IMR-90 (cell line): Measurements from ENCODE around the gene DAD1. TPM values are rescaled to one million over a fixed set of nuclear protein-coding genes. Genes with fewer than 3 reads are reported as not detected.

Source experiments
- ATAC-seq: fragments of 200-7000 bp; cut with Tn5 transposase; 2 replicates; pipeline ENCODE4 v1.9.1; 2020; ENCODE audit warnings: low read depth, mild to moderate bottlenecking, moderate library complexity
- BruUV-seq: library from RNA; stranded (reverse); fragments of 400-500 nt; replicated peaks from 2 replicates; lab custom pipeline; 2021; lab: Mats Ljungman, UMichigan
- CTCF ChIA-PET: fragments of 300-600 bp; formaldehyde crosslinking; extraction: SDS; loops from one replicate; lab custom pipeline; 2021; ENCODE audit warnings: antibody characterized with exemption; lab: Yijun Ruan, JAX
- POLR2A ChIA-PET: fragments of 300-600 bp; sonication (Branson Sonifier 250); formaldehyde crosslinking; loops from one replicate; lab custom pipeline; 2022; ENCODE audit warnings: antibody characterized with exemption; ENCODE audit not compliant: unreplicated experiment; lab: Charles Lee
- DNase-seq: peaks from one replicate; pipeline ENCODE4 v3.0.0; 2013
- H2AFZ ChIP-seq: replicated peaks from 2 replicates; pipeline ENCODE3; 2013; ENCODE audit warnings: low read length, mild to moderate bottlenecking; ENCODE audit not compliant: poor library complexity
- H2AK5ac ChIP-seq: 2 replicates; pipeline ENCODE4 v1.6.1; 2013; ENCODE audit warnings: low read depth, low read length, inconsistent platforms
- H2AK9ac ChIP-seq: replicated peaks from 2 replicates; pipeline ENCODE3; 2013; ENCODE audit warnings: mild to moderate bottlenecking, low read depth, low read length, moderate library complexity; ENCODE audit not compliant: poor library complexity
- H2BK120ac ChIP-seq: 2 replicates; pipeline ENCODE4 v1.6.1; 2013; ENCODE audit warnings: low read depth, low read length, inconsistent platforms
- H2BK15ac ChIP-seq: 3 replicates; pipeline ENCODE4 v1.6.1; 2013; ENCODE audit warnings: low read depth, low read length, inconsistent platforms
- H2BK20ac ChIP-seq: 2 replicates; pipeline ENCODE4 v1.6.1; 2013; ENCODE audit warnings: low read depth, mild to moderate bottlenecking, inconsistent platforms, low read length, moderate library complexity
- H2BK5ac ChIP-seq: 2 replicates; pipeline ENCODE4 v1.6.1; 2013; ENCODE audit warnings: mild to moderate bottlenecking, low read depth, low read length, inconsistent platforms; ENCODE audit not compliant: poor library complexity, severe bottlenecking
- H3K14ac ChIP-seq: replicated peaks from 2 replicates; pipeline ENCODE4 v1.6.1; 2013; ENCODE audit warnings: low read depth, low read length, inconsistent platforms
- H3K18ac ChIP-seq: 2 replicates; pipeline ENCODE4 v1.6.1; 2013; ENCODE audit warnings: low read depth, low read length, control low read depth
- H3K23ac ChIP-seq: 2 replicates; pipeline ENCODE4 v1.6.1; 2013; ENCODE audit warnings: low read depth, low read length, inconsistent platforms
- H3K27ac ChIP-seq: 2 replicates; pipeline ENCODE4 v1.5.1; 2013; ENCODE audit warnings: mild to moderate bottlenecking, control low read depth, low read length; ENCODE audit not compliant: insufficient read depth
- H3K27me3 ChIP-seq: 2 replicates; pipeline ENCODE4 v1.6.1; 2013; ENCODE audit warnings: low read length; ENCODE audit not compliant: control insufficient read depth, insufficient read depth
- H3K36me3 ChIP-seq: 2 replicates; pipeline ENCODE4 v1.6.1; 2013; ENCODE audit warnings: low read length, mixed read lengths; ENCODE audit not compliant: control insufficient read depth, insufficient read depth
- H3K4ac ChIP-seq: 2 replicates; pipeline ENCODE4 v1.6.1; 2013; ENCODE audit warnings: low read depth, low read length, inconsistent platforms
- H3K4me1 ChIP-seq: 2 replicates; pipeline ENCODE4 v1.6.1; 2013; ENCODE audit warnings: low read length, mixed read lengths; ENCODE audit not compliant: control insufficient read depth, insufficient read depth
- H3K4me2 ChIP-seq: 2 replicates; pipeline ENCODE4 v1.6.1; 2013; ENCODE audit warnings: low read depth, mild to moderate bottlenecking, control low read depth, low read length, moderate library complexity
- H3K4me3 ChIP-seq: 2 replicates; pipeline ENCODE4 v1.5.1; 2013; ENCODE audit warnings: low read depth, mild to moderate bottlenecking, control low read depth, low read length, moderate library complexity; ENCODE audit not compliant: insufficient read depth
- H3K56ac ChIP-seq: 2 replicates; pipeline ENCODE4 v1.6.1; 2013; ENCODE audit warnings: low read length, inconsistent platforms; ENCODE audit not compliant: insufficient read depth; ENCODE audit errors: extremely low read depth
- H3K79me1 ChIP-seq, 2 experiments: 2 replicates each; pipeline ENCODE4 v1.6.1; 2013; ENCODE audit warnings: low read length in 2 of 2, inconsistent platforms in 1 of 2, low read depth in 1 of 2
- H3K9ac ChIP-seq: 2 replicates; pipeline ENCODE4 v1.6.1; 2013; ENCODE audit warnings: low read depth, low read length, control low read depth
- H3K9me1 ChIP-seq: 2 replicates; pipeline ENCODE4 v1.6.1; 2013; ENCODE audit warnings: low read length, inconsistent platforms; ENCODE audit not compliant: insufficient read depth
- H3K9me3 ChIP-seq: 2 replicates; pipeline ENCODE4 v1.6.1; 2013; ENCODE audit warnings: low read length; ENCODE audit not compliant: control insufficient read depth, insufficient read depth
- H4K20me1 ChIP-seq: 2 replicates; pipeline ENCODE4 v1.6.1; 2013; ENCODE audit warnings: low read length, inconsistent platforms; ENCODE audit not compliant: insufficient read depth
- H4K5ac ChIP-seq: 2 replicates; pipeline ENCODE4 v1.6.1; 2013; ENCODE audit warnings: mild to moderate bottlenecking, low read depth, low read length, control low read depth
- H4K8ac ChIP-seq, 2 experiments: 2 replicates each; pipeline ENCODE4 v1.6.1; 2013; ENCODE audit warnings: low read depth in 2 of 2, low read length in 2 of 2, control low read depth in 1 of 2, inconsistent platforms in 1 of 2
- H4K91ac ChIP-seq: 2 replicates; pipeline ENCODE4 v1.6.1; 2013; ENCODE audit warnings: low read depth, low read length, inconsistent platforms; ENCODE audit not compliant: insufficient read depth
- BHLHE40 ChIP-seq: fragments of 150-350 bp; IDR thresholded peaks from 2 replicates; pipeline ENCODE4 v1.6.1; 2016; ENCODE audit warnings: mild to moderate bottlenecking, low read depth, low read length
- CEBPB ChIP-seq: IDR thresholded peaks from 2 replicates; pipeline ENCODE4 v1.6.1; 2012; ENCODE audit warnings: low read depth, low read length, improper control_type of control experiment
- CHD1 ChIP-seq: IDR thresholded peaks from 2 replicates; pipeline ENCODE4 v1.6.1; 2012; ENCODE audit warnings: low read depth, low read length, improper control_type of control experiment
- CTCF ChIP-seq: conservative IDR thresholded peaks from 2 replicates; pipeline ENCODE4 v1.5.1; 2012; ENCODE audit warnings: mild to moderate bottlenecking, low read depth, low read length, improper control_type of control experiment
- FOS ChIP-seq: fragments of 150-350 bp; IDR thresholded peaks from 2 replicates; pipeline ENCODE4 v1.6.1; 2016; ENCODE audit warnings: low read depth, low read length
- MAFK ChIP-seq: IDR thresholded peaks from 2 replicates; pipeline ENCODE4 v1.6.1; 2012; ENCODE audit warnings: low read depth, low read length, improper control_type of control experiment
- MAZ ChIP-seq: IDR thresholded peaks from 2 replicates; pipeline ENCODE4 v1.6.1; 2012; ENCODE audit warnings: low read depth, mild to moderate bottlenecking, low read length, improper control_type of control experiment, moderate library complexity, borderline replicate concordance
- MXI1 ChIP-seq: IDR thresholded peaks from 2 replicates; pipeline ENCODE4 v1.6.1; 2012; ENCODE audit warnings: low read depth, mild to moderate bottlenecking, low read length, moderate library complexity, borderline replicate concordance
- NFE2L2 ChIP-seq: fragments of 150-350 bp; IDR thresholded peaks from 2 replicates; pipeline ENCODE4 v1.6.1; 2016; ENCODE audit warnings: low read depth, mild to moderate bottlenecking, low read length
- POLR2A ChIP-seq: IDR thresholded peaks from 2 replicates; pipeline ENCODE4 v1.6.1; 2012; ENCODE audit warnings: mild to moderate bottlenecking, low read depth, low read length
- RAD21 ChIP-seq: IDR thresholded peaks from 2 replicates; pipeline ENCODE4 v1.6.1; 2012; ENCODE audit warnings: low read length, improper control_type of control experiment
- RCOR1 ChIP-seq: IDR thresholded peaks from 2 replicates; pipeline ENCODE4 v1.6.1; 2012; ENCODE audit warnings: mild to moderate bottlenecking, low read length, improper control_type of control experiment; ENCODE audit not compliant: insufficient replicate concordance
- RFX5 ChIP-seq: IDR thresholded peaks from 2 replicates; pipeline ENCODE4 v1.8.0; 2012; ENCODE audit warnings: low read depth, mild to moderate bottlenecking, low read length, moderate library complexity
- SMC3 ChIP-seq: fragments of 150-350 bp; IDR thresholded peaks from 2 replicates; pipeline ENCODE4 v1.6.1; 2016; ENCODE audit warnings: low read depth, mild to moderate bottlenecking, antibody characterized with exemption, low read length, moderate library complexity
- WGBS, 2 experiments: methylation state at CpG; one replicate each; pipeline versions ENCODE4 v1.1.5 to v1.1.7; 2013; ENCODE audit warnings: missing lambda C conversion rate in 2 of 2; ENCODE audit not compliant: insufficient read length in 1 of 2; ENCODE audit errors: extremely low coverage in 2 of 2; 5-methylcytosine and 5-hydroxymethylcytosine counted together
- dilution Hi-C: fragments of 300-500 bp; cut with HindIII; formaldehyde crosslinking; loops from one replicate; pipeline ENCODE4 v1.14.3; 2018; ENCODE audit warnings: low sequenced_read_pairs; ENCODE audit not compliant: unreplicated experiment
- in situ Hi-C: fragments of 300-500 bp; cut with MboI; formaldehyde crosslinking; loops from 3 replicates; pipeline ENCODE4 v1.14.3; 2019; ENCODE audit warnings: low sequenced_read_pairs, inconsistent platforms, mixed read lengths
- intact Hi-C: fragments of 100-400 bp; cut with micrococcal nuclease; formaldehyde crosslinking; loops from 2 replicates; pipeline ENCODE4 v1.10.0; 2022
- polyA plus RNA-seq, 3 experiments: library from polyadenylated mRNA; depleted of rRNA; stranded (reverse); fragments of >200 nt; gene quantifications; 2 replicates each; pipeline ENCODE4 v1.2.3, GENCODE V29; 2012; ENCODE audit warnings: low replicate concordance in 1 of 3
- total RNA-seq: library from RNA; depleted of rRNA; stranded (reverse); fragments of >200 nt; gene quantifications from 2 replicates; pipeline ENCODE4 v1.2.3, GENCODE V29; 2012
- TF ChIP-seq, protein P1 (sequence below): fragments of 150-350 bp; IDR thresholded peaks from 2 replicates; pipeline ENCODE4 v1.6.1; 2016; ENCODE audit warnings: low read depth, mild to moderate bottlenecking, low read length, moderate library complexity, borderline replicate concordance
- TF ChIP-seq, protein P2 (sequence below): fragments of 150-350 bp; IDR thresholded peaks from 2 replicates; pipeline ENCODE4 v1.6.1; 2017; ENCODE audit warnings: mild to moderate bottlenecking, antibody characterized with exemption, low read length, low read depth

DAD1 gene
- total and polyA plus RNA-seq, 2 of the 4 experiments (the other 2 are of a cell fraction), result 396 to 496 TPM

GRCh38 chr14:22573804-22574203 is 15.2 kb downstream of the DAD1 start:
- peaks cover 20 to 41% of the 10 kb centered on the region in 2 experiments for H3K79me1 ChIP-seq
- dilution Hi-C loops (no loop called here), in situ Hi-C loops (no loop called here), intact Hi-C loops (no loop called here)
- H3K9ac ChIP-seq, result no peak overlapping the region
- H2BK120ac ChIP-seq, result no peak overlapping the region
- H3K4ac ChIP-seq, result no peak overlapping the region
- no peak for TF ChIP-seq NFE2L2
- TF ChIP-seq MXI1, result no peak
- no peak for TF ChIP-seq CTCF
- TF ChIP-seq POLR2A, result no peak
- no peak for TF ChIP-seq MAZ
- TF ChIP-seq SMC3, result no peak
- no peak for TF ChIP-seq MAFK
- no peak for TF ChIP-seq RCOR1
- TF ChIP-seq, protein P1, sequence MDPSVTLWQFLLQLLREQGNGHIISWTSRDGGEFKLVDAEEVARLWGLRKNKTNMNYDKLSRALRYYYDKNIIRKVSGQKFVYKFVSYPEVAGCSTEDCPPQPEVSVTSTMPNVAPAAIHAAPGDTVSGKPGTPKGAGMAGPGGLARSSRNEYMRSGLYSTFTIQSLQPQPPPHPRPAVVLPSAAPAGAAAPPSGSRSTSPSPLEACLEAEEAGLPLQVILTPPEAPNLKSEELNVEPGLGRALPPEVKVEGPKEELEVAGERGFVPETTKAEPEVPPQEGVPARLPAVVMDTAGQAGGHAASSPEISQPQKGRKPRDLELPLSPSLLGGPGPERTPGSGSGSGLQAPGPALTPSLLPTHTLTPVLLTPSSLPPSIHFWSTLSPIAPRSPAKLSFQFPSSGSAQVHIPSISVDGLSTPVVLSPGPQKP, result no peak
- TF ChIP-seq, protein P2, sequence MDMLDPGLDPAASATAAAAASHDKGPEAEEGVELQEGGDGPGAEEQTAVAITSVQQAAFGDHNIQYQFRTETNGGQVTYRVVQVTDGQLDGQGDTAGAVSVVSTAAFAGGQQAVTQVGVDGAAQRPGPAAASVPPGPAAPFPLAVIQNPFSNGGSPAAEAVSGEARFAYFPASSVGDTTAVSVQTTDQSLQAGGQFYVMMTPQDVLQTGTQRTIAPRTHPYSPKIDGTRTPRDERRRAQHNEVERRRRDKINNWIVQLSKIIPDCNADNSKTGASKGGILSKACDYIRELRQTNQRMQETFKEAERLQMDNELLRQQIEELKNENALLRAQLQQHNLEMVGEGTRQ, result no peak
- no peak for TF ChIP-seq CEBPB
- no peak for TF ChIP-seq CHD1
- no peak for TF ChIP-seq BHLHE40
- TF ChIP-seq FOS, result no peak
- no peak for TF ChIP-seq RAD21
- no peak for TF ChIP-seq RFX5
- no CpG with 5 or more reads among the region's 3 CpGs for WGBS, 2 experiments
- no peaks in the 10 kb centered on the region for H3K9me1 ChIP-seq
- H4K8ac ChIP-seq, result no peak overlapping the region
- no peaks in the 10 kb centered on the region for H3K9me3 ChIP-seq
- no peak overlapping the region for H2AFZ ChIP-seq
- peaks cover 11% of the 10 kb centered on the region for H3K36me3 ChIP-seq
- ChIA-PET POLR2A (no interaction called here), CTCF (no interaction called here)
- H3K4me2 ChIP-seq, result no peak overlapping the region
- peaks cover 29% of the 10 kb centered on the region for H4K20me1 ChIP-seq
- no TSS peak for BruUV-seq
- no peaks in the 10 kb centered on the region for H3K27me3 ChIP-seq
- H3K4me3 ChIP-seq, result no peak overlapping the region
- no peak overlapping the region for H4K91ac ChIP-seq
- no peak overlapping the region for H2BK20ac ChIP-seq
- no peak overlapping the region for H3K27ac ChIP-seq
- ATAC-seq, result no peak
- no peak overlapping the region for H3K18ac ChIP-seq
- no peak overlapping the region for H3K23ac ChIP-seq
- no peak overlapping the region for H2AK5ac ChIP-seq
- DNase-seq, result no peak
- H4K5ac ChIP-seq, result no peak overlapping the region
- no peak overlapping the region for H3K56ac ChIP-seq
- H3K14ac ChIP-seq, result no peak overlapping the region
- H2BK15ac ChIP-seq, result no peak overlapping the region
- no peak overlapping the region for H2BK5ac ChIP-seq
- no peak overlapping the region for H2AK9ac ChIP-seq
- peaks cover 8% of the 10 kb centered on the region for H3K4me1 ChIP-seq
